ENCODE data around the gene E4F1.
"Not testable (repeated sequence)": the region's sequence is repeated elsewhere in the genome, so short reads cannot be mapped to it uniquely, and the experiment has no call there.

Gene E4F1

GRCh38 chr16:2238838-2239675 lies 15.7 kb downstream of the E4F1 start:
- Histone ChIP-seq H3K9ac (ENCODE audit: low read length in 5 of 5) (no peak overlapping the region), H3K36me3 (ENCODE audit: control insufficient read depth in 5 of 5, insufficient read depth in 5 of 5, low read length in 5 of 5) (peaks cover 0 to 48% (median 42%) of the 10 kb centered on the region in 5 donors), H3K4me1 (ENCODE audit: control insufficient read depth in 5 of 5, insufficient read depth in 5 of 5, low read length in 5 of 5) (peaks cover 0 to 23% (median 17%) of the 10 kb centered on the region in 5 donors), H3K27ac (ENCODE audit: low read depth, low read length) (no peak overlapping the region), H3K4me3 (ENCODE audit: low read depth in 1 of 5, low read length in 5 of 5) (no peak overlapping the region), H3K27me3 (ENCODE audit: control insufficient read depth in 5 of 5, insufficient read depth in 4 of 5, low read length in 5 of 5) (peaks cover 0 to 18% (median 8%) of the 10 kb centered on the region in 5 donors), H3K9me3 (ENCODE audit: control insufficient read depth in 5 of 5, low read length in 5 of 5) (no peaks in the 10 kb centered on the region)

- H3K9ac ChIP-seq (ENCODE audit: low read length in 5 of 5); H3K27ac ChIP-seq (ENCODE audit: low read depth, low read length); H3K9me3 ChIP-seq (ENCODE audit: control insufficient read depth in 5 of 5, low read length in 5 of 5); H3K4me3 ChIP-seq (ENCODE audit: low read depth in 1 of 5, low read length in 5 of 5): not testable (repeated sequence)
- Histone ChIP-seq H3K36me3 (ENCODE audit: control insufficient read depth in 5 of 5, insufficient read depth in 5 of 5, low read length in 5 of 5) (peaks cover 0 to 48% (median 43%) of the 10 kb centered on the region in 5 donors), H3K27me3 (ENCODE audit: control insufficient read depth in 5 of 5, insufficient read depth in 4 of 5, low read length in 5 of 5) (peaks cover 0 to 15% (median 8%) of the 10 kb centered on the region in 5 donors), H3K4me1 (ENCODE audit: control insufficient read depth in 5 of 5, insufficient read depth in 5 of 5, low read length in 5 of 5) (peaks cover 0 to 23% (median 17%) of the 10 kb centered on the region in 5 donors)
Observed at GRCh38 chr16:2240331-2240730, 16.9 kb downstream of the E4F1 start.

GRCh38 chr16:2242598-2242997 lies 19.2 kb downstream of the E4F1 start:
- Histone ChIP-seq H3K4me3 (ENCODE audit: low read depth in 1 of 5, low read length in 5 of 5) (no peak overlapping the region), H3K27ac (ENCODE audit: low read depth, low read length) (no peak overlapping the region), H3K9ac (ENCODE audit: low read length in 5 of 5) (no peak overlapping the region), H3K9me3 (ENCODE audit: control insufficient read depth in 5 of 5, low read length in 5 of 5) (no peaks in the 10 kb centered on the region), H3K36me3 (ENCODE audit: control insufficient read depth in 5 of 5, insufficient read depth in 5 of 5, low read length in 5 of 5) (peaks cover 0 to 57% (median 50%) of the 10 kb centered on the region in 5 donors), H3K27me3 (ENCODE audit: control insufficient read depth in 5 of 5, insufficient read depth in 4 of 5, low read length in 5 of 5) (no peaks in the 10 kb centered on the region), H3K4me1 (ENCODE audit: control insufficient read depth in 5 of 5, insufficient read depth in 5 of 5, low read length in 5 of 5) (peaks cover 0 to 6% (median 2%) of the 10 kb centered on the region in 5 donors)

GRCh38 chr16:2243031-2243528 lies 19.7 kb downstream of the E4F1 start:
- H3K4me1 ChIP-seq (ENCODE audit: control insufficient read depth in 5 of 5, insufficient read depth in 5 of 5, low read length in 5 of 5) = peaks cover 0 to 3% (median 0%) of the 10 kb centered on the region in 5 donors
- peaks cover 0 to 57% (median 50%) of the 10 kb centered on the region in 5 donors for H3K36me3 ChIP-seq (ENCODE audit: control insufficient read depth in 5 of 5, insufficient read depth in 5 of 5, low read length in 5 of 5)
- H3K27ac ChIP-seq (ENCODE audit: low read depth, low read length) = no peak overlapping the region
- H3K9ac ChIP-seq (ENCODE audit: low read length in 5 of 5) = no peak overlapping the region
- H3K9me3 ChIP-seq (ENCODE audit: control insufficient read depth in 5 of 5, low read length in 5 of 5) = no peaks in the 10 kb centered on the region
- no peaks in the 10 kb centered on the region for H3K27me3 ChIP-seq (ENCODE audit: control insufficient read depth in 5 of 5, insufficient read depth in 4 of 5, low read length in 5 of 5)
- H3K4me3 ChIP-seq (ENCODE audit: low read depth in 1 of 5, low read length in 5 of 5) = no peak overlapping the region

GRCh38 chr16:2243781-2244180 lies 20.4 kb downstream of the E4F1 start:
- no peak overlapping the region for H3K4me3 ChIP-seq (ENCODE audit: low read depth in 1 of 5, low read length in 5 of 5)
- H3K27ac ChIP-seq (ENCODE audit: low read depth, low read length) = no peak overlapping the region
- peaks cover 0 to 60% (median 50%) of the 10 kb centered on the region in 5 donors for H3K36me3 ChIP-seq (ENCODE audit: control insufficient read depth in 5 of 5, insufficient read depth in 5 of 5, low read length in 5 of 5)
- H3K4me1 ChIP-seq (ENCODE audit: control insufficient read depth in 5 of 5, insufficient read depth in 5 of 5, low read length in 5 of 5) = peaks cover 0 to 4% (median 2%) of the 10 kb centered on the region in 5 donors
- H3K27me3 ChIP-seq (ENCODE audit: control insufficient read depth in 5 of 5, insufficient read depth in 4 of 5, low read length in 5 of 5) = no peaks in the 10 kb centered on the region
- H3K9ac ChIP-seq (ENCODE audit: low read length in 5 of 5) = no peak overlapping the region
- no peaks in the 10 kb centered on the region for H3K9me3 ChIP-seq (ENCODE audit: control insufficient read depth in 5 of 5, low read length in 5 of 5)

GRCh38 chr16:2244301-2244700 lies 20.9 kb downstream of the E4F1 start:
- Histone ChIP-seq H3K4me3 (ENCODE audit: low read depth in 1 of 5, low read length in 5 of 5) (no peak overlapping the region), H3K27ac (ENCODE audit: low read depth, low read length) (no peak overlapping the region), H3K9ac (ENCODE audit: low read length in 5 of 5) (no peak overlapping the region), H3K4me1 (ENCODE audit: control insufficient read depth in 5 of 5, insufficient read depth in 5 of 5, low read length in 5 of 5) (peaks cover 0 to 4% (median 0%) of the 10 kb centered on the region in 5 donors), H3K36me3 (ENCODE audit: control insufficient read depth in 5 of 5, insufficient read depth in 5 of 5, low read length in 5 of 5) (peaks cover 0 to 59% (median 50%) of the 10 kb centered on the region in 5 donors), H3K9me3 (ENCODE audit: control insufficient read depth in 5 of 5, low read length in 5 of 5) (no peaks in the 10 kb centered on the region), H3K27me3 (ENCODE audit: control insufficient read depth in 5 of 5, insufficient read depth in 4 of 5, low read length in 5 of 5) (no peaks in the 10 kb centered on the region)

GRCh38 chr16:2244926-2245795 lies 21.8 kb downstream of the E4F1 start:
- Histone ChIP-seq H3K27ac (ENCODE audit: low read depth, low read length) (no peak overlapping the region), H3K4me3 (ENCODE audit: low read depth in 1 of 5, low read length in 5 of 5) (no peak overlapping the region), H3K4me1 (ENCODE audit: control insufficient read depth in 5 of 5, insufficient read depth in 5 of 5, low read length in 5 of 5) (peaks cover 0 to 7% (median 3%) of the 10 kb centered on the region in 5 donors), H3K36me3 (ENCODE audit: control insufficient read depth in 5 of 5, insufficient read depth in 5 of 5, low read length in 5 of 5) (peaks cover 0 to 52% (median 44%) of the 10 kb centered on the region in 5 donors), H3K27me3 (ENCODE audit: control insufficient read depth in 5 of 5, insufficient read depth in 4 of 5, low read length in 5 of 5) (no peaks in the 10 kb centered on the region), H3K9ac (ENCODE audit: low read length in 5 of 5) (no peak overlapping the region), H3K9me3 (ENCODE audit: control insufficient read depth in 5 of 5, low read length in 5 of 5) (no peaks in the 10 kb centered on the region)

- H3K4me1 ChIP-seq (ENCODE audit: control insufficient read depth in 5 of 5, insufficient read depth in 5 of 5, low read length in 5 of 5) = peaks cover 0 to 16% (median 12%) of the 10 kb centered on the region in 5 donors
- H3K27me3 ChIP-seq (ENCODE audit: control insufficient read depth in 5 of 5, insufficient read depth in 4 of 5, low read length in 5 of 5) = no peaks in the 10 kb centered on the region
- no peak overlapping the region for H3K27ac ChIP-seq (ENCODE audit: low read depth, low read length)
- H3K4me3 ChIP-seq (ENCODE audit: low read depth in 1 of 5, low read length in 5 of 5) = no peak overlapping the region
- H3K36me3 ChIP-seq (ENCODE audit: control insufficient read depth in 5 of 5, insufficient read depth in 5 of 5, low read length in 5 of 5) = peaks cover 0 to 52% (median 44%) of the 10 kb centered on the region in 5 donors
- no peaks in the 10 kb centered on the region for H3K9me3 ChIP-seq (ENCODE audit: control insufficient read depth in 5 of 5, low read length in 5 of 5)
- no peak overlapping the region for H3K9ac ChIP-seq (ENCODE audit: low read length in 5 of 5)
Observed at GRCh38 chr16:2246301-2246885, 23.0 kb downstream of the E4F1 start.

GRCh38 chr16:2250652-2251295 lies 27.4 kb downstream of the E4F1 start:
- Histone ChIP-seq H3K27ac (ENCODE audit: low read depth, low read length) (peak overlapping the region; percentile 79), H3K9ac (ENCODE audit: low read length in 5 of 5) (peak overlapping the region in 4 of 5 donors; percentile 40 to 80 (median 62)), H3K4me3 (ENCODE audit: low read depth in 1 of 5, low read length in 5 of 5) (peak overlapping the region; percentile 62 to 79 (median 69)), H3K4me1 (ENCODE audit: control insufficient read depth in 5 of 5, insufficient read depth in 5 of 5, low read length in 5 of 5) (peaks cover 1 to 23% (median 20%) of the 10 kb centered on the region in 5 donors), H3K9me3 (ENCODE audit: control insufficient read depth in 5 of 5, low read length in 5 of 5) (no peaks in the 10 kb centered on the region), H3K36me3 (ENCODE audit: control insufficient read depth in 5 of 5, insufficient read depth in 5 of 5, low read length in 5 of 5) (peaks cover 0 to 45% (median 34%) of the 10 kb centered on the region in 5 donors), H3K27me3 (ENCODE audit: control insufficient read depth in 5 of 5, insufficient read depth in 4 of 5, low read length in 5 of 5) (no peaks in the 10 kb centered on the region)
